ENCODE results near the gene TMEM106B.

DNA sequence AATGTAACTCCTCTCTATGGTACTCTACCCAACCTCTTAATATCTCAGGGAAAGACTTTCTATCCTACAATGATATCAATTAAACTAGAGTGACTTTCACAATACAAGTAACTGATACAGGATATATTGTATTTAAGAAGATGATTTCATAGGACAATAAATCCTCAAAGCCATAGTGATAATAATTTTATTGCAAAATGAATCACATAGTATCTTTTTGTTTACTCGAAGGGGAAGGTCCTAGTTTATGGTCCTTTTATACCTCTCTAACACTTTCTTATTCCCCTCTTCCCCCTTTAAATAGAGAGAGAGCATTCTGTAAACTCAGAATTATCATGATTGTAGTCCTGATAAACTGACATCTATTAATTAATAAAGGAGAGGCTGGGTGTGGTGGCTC, 56.4 kb downstream of the TMEM106B start:
- TF ChIP-seq POLR2A (IDR thresholded peaks at IDR 0.05; ENCODE audit: low read length) (no peak), GATA1 (IDR thresholded peaks at IDR 0.05; ENCODE audit: low read depth, low read length) (no peak)
